ENCODE results near the gene TBCD. TPM values are rescaled to one million over a fixed set of nuclear protein-coding genes. Genes with fewer than 3 reads are reported as not detected.
"Not testable (repeated sequence)": the region's sequence is repeated elsewhere in the genome, so short reads cannot be mapped to it uniquely, and the experiment has no call there.

Gene TBCD
- total RNA-seq, 2 experiments from 2014 or later = 87.8 to 145 TPM

DNA sequence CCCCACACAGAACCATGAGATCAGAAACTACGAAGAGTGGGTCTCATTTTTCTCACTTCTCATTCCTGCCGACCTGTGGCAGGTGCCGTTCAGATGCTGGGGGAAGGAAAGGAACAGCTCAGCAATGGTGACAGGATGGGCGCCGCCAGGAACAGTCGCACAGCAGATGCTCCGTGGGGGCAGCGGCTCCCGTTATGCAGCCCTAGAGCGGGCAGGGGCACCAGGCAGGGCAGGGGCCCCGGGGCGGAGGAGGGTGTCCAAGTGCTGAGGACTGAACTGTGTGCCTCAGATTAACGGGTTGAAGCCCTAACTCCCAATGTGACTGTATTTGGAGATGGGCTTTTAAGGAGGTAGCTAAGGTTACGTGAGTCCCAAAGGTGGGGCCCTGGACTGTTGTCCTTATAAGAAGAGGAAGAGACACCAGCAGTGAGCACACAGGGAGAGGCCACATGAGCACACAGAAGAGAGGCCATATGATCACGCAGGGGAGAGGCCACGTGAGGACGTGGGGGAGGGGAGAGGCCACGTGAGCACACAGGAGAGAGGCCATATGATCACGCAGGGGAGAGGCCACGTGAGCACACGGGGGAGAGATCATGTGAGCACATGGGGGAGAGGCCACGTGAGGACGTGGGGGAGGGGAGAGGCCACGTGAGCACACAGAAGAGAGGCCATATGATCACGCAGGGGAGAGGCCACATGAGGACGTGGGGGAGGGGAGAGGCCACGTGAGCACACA lies 231.8 kb downstream of the TBCD start:
- Histone ChIP-seq H3K9me2 (ENCODE audit: insufficient read depth, low read length) (no peaks in the 10 kb centered on the region), H3K9me3 (ENCODE audit: low read length) (peaks cover 6% of the 10 kb centered on the region), H4K20me1 (ENCODE audit: insufficient read depth, low read length) (no peaks in the 10 kb centered on the region), H3K4me1 (ENCODE audit: insufficient read depth, low read length, poor library complexity, severe bottlenecking) (peaks cover 27% of the 10 kb centered on the region), H3K36me3 (ENCODE audit: insufficient read depth, low read length) (peaks cover 4% of the 10 kb centered on the region; the same call in 1 of the 2 replicates), H3K4me3 (ENCODE audit: low read depth, low read length, poor library complexity, severe bottlenecking) (no peak overlapping the region), H3K4me2 (ENCODE audit: low read length) (no peak overlapping the region), H2AFZ (ENCODE audit: low read length) (no peak overlapping the region), H3K27ac (ENCODE audit: low read depth, low read length, poor library complexity, severe bottlenecking) (no peak overlapping the region), H3K79me2 (ENCODE audit: insufficient read depth, low read depth, low read length) (no peaks in the 10 kb centered on the region)
- no peak for TF ChIP-seq EZH2phosphoT487 (IDR thresholded peaks at IDR 0.05; ENCODE audit: borderline replicate concordance, low read depth, low read length)
- TF ChIP-seq, protein P1, sequence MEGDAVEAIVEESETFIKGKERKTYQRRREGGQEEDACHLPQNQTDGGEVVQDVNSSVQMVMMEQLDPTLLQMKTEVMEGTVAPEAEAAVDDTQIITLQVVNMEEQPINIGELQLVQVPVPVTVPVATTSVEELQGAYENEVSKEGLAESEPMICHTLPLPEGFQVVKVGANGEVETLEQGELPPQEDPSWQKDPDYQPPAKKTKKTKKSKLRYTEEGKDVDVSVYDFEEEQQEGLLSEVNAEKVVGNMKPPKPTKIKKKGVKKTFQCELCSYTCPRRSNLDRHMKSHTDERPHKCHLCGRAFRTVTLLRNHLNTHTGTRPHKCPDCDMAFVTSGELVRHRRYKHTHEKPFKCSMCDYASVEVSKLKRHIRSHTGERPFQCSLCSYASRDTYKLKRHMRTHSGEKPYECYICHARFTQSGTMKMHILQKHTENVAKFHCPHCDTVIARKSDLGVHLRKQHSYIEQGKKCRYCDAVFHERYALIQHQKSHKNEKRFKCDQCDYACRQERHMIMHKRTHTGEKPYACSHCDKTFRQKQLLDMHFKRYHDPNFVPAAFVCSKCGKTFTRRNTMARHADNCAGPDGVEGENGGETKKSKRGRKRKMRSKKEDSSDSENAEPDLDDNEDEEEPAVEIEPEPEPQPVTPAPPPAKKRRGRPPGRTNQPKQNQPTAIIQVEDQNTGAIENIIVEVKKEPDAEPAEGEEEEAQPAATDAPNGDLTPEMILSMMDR (conservative IDR thresholded peaks at IDR 0.05; ENCODE audit: low read length) = no peak
- POLR2A ChIA-PET = interaction anchor here (1.4 kb wide), 1 partner anchor 10 kb away, joined by 3 read pairs; no protein-coding TSS in a partner anchor
- intact Hi-C loops (cut with micrococcal nuclease; ENCODE audit: unreplicated experiment) = no loop called here
- CTCF ChIA-PET (ENCODE audit: unreplicated experiment) = no interaction called here
- no TSS peak for BruUV-seq (replicated peaks)
- DNase-seq (ENCODE audit: low spot score) = no peak

DNA sequence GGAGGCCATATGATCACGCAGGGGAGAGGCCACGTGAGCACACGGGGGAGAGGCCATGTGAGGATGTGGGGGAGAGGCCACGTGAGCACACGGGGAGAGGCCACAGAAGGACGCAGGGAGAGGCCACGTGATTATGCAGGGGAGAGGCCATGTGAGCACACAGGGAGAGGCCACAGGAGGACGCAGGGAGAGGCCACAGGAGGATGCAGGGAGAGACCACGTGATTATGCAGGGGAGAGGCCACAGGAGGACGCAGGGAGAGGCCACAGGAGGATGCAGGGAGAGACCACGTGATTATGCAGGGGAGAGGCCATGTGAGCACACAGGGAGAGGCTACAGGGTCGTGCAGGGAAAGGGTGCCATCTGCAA lies 232.4 kb downstream of the TBCD start:
- H3K4me3 ChIP-seq (ENCODE audit: low read depth, low read length, poor library complexity, severe bottlenecking); H3K9me2 ChIP-seq (ENCODE audit: insufficient read depth, low read length); intact Hi-C loops (cut with micrococcal nuclease; ENCODE audit: unreplicated experiment); DNase-seq (ENCODE audit: low spot score); H3K36me3 ChIP-seq (ENCODE audit: insufficient read depth, low read length); H3K27ac ChIP-seq (ENCODE audit: low read depth, low read length, poor library complexity, severe bottlenecking); H3K4me2 ChIP-seq (ENCODE audit: low read length); H3K79me2 ChIP-seq (ENCODE audit: insufficient read depth, low read depth, low read length); CTCF ChIA-PET (ENCODE audit: unreplicated experiment); H3K9me3 ChIP-seq (ENCODE audit: low read length); H4K20me1 ChIP-seq (ENCODE audit: insufficient read depth, low read length); H2AFZ ChIP-seq (ENCODE audit: low read length); BruUV-seq (replicated peaks): not testable (repeated sequence)
- H3K4me1 ChIP-seq (ENCODE audit: insufficient read depth, low read length, poor library complexity, severe bottlenecking) = peaks cover 25% of the 10 kb centered on the region
- POLR2A ChIA-PET = interaction anchor here (1.4 kb wide), 1 partner anchor 10 kb away, joined by 3 read pairs; no protein-coding TSS in a partner anchor

DNA sequence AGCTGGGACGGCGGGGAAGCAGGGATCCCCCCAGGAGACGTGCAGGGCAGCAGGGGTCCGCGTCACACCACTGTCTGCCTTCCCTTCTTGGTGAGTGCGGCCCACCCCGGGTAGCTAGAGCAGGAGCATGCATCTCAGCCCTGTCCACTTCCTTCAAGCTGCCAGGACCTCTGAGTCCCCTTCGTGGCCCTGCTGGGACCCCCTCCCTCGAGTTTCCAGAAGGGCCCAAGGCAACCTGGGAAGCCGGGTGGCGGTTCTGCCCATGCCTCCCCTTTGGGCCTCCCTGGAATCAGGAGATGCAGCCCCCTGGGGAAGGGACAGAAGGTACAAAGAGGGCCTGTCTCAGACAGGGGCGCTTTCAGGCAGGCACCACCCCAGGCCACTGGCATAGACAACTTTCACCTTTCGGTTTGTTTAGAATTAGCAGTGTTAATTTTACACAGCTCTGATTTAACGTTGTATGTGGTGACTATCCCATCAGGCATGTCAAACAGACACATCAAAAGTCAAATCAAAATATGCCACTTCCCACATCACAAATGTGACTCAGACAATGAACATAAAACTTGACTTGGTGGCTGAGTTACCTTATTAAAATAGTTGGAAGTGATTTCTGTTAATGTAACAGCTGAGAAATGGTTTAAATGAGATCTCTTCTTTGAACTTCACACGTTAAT lies 233.0 kb downstream of the TBCD start:
- no peak overlapping the region for H2AFZ ChIP-seq (ENCODE audit: low read length)
- no peaks in the 10 kb centered on the region for H3K79me2 ChIP-seq (ENCODE audit: insufficient read depth, low read depth, low read length)
- CTCF ChIA-PET (ENCODE audit: unreplicated experiment) = no interaction called here
- H3K4me2 ChIP-seq (ENCODE audit: low read length) = no peak overlapping the region
- H3K9me2 ChIP-seq (ENCODE audit: insufficient read depth, low read length) = no peaks in the 10 kb centered on the region
- H3K4me3 ChIP-seq (ENCODE audit: low read depth, low read length, poor library complexity, severe bottlenecking) = no peak overlapping the region
- intact Hi-C loops (cut with micrococcal nuclease; ENCODE audit: unreplicated experiment) = no loop called here
- H4K20me1 ChIP-seq (ENCODE audit: insufficient read depth, low read length) = no peaks in the 10 kb centered on the region
- H3K9me3 ChIP-seq (ENCODE audit: low read length) = peaks cover 6% of the 10 kb centered on the region
- no TSS peak for BruUV-seq (replicated peaks)
- H3K4me1 ChIP-seq (ENCODE audit: insufficient read depth, low read length, poor library complexity, severe bottlenecking) = peaks cover 25% of the 10 kb centered on the region
- no peak for DNase-seq (ENCODE audit: low spot score)
- POLR2A ChIA-PET = interaction anchor here (0.6 kb wide), 1 partner anchor 268 kb away, joined by 5 read pairs; the partner anchor contains the start of gene FN3KRP
- H3K27ac ChIP-seq (ENCODE audit: low read depth, low read length, poor library complexity, severe bottlenecking) = no peak overlapping the region
- no peak for TF ChIP-seq EZH2phosphoT487 (IDR thresholded peaks at IDR 0.05; ENCODE audit: borderline replicate concordance, low read depth, low read length)
- TF ChIP-seq, protein P1 (conservative IDR thresholded peaks at IDR 0.05; ENCODE audit: low read length) = no peak
- H3K36me3 ChIP-seq (ENCODE audit: insufficient read depth, low read length) = peaks cover 9% of the 10 kb centered on the region; the same call in 1 of the 2 replicates

Data from OCI-LY7 (cell line).